HFFc6 (cell line): ENCODE results near the gene ANKRD11. TPM values are rescaled to one million over a fixed set of nuclear protein-coding genes. Genes with fewer than 3 reads are reported as not detected.
A peak's percentile ranks its signal among the peaks of the same experiment; 100 is the strongest.

Experiments used
- DNase-seq: peaks from one replicate; pipeline ENCODE4 v3.0.0-alpha.2; 2018
- H3K27ac Mint-ChIP-seq: 2 replicates; pipeline ENCODE4 v1.8.0; 2020; ENCODE audit warnings: mild to moderate bottlenecking, mixed read lengths
- H3K27me3 Mint-ChIP-seq: 2 replicates; pipeline ENCODE4 v1.8.0; 2021; ENCODE audit warnings: mild to moderate bottlenecking, moderate library complexity, mixed read lengths; ENCODE audit not compliant: insufficient read depth
- H3K36me3 Mint-ChIP-seq: 2 replicates; pipeline ENCODE4 v1.8.0; 2021; ENCODE audit warnings: low read depth, mixed read lengths
- H3K4me1 Mint-ChIP-seq: 2 replicates; pipeline ENCODE4 v1.8.0; 2020; ENCODE audit warnings: low read depth, mixed read lengths
- H3K4me3 Mint-ChIP-seq: 2 replicates; pipeline ENCODE4 v1.8.0; 2020; ENCODE audit warnings: mild to moderate bottlenecking, moderate library complexity, mixed read lengths
- H3K9me3 Mint-ChIP-seq: 2 replicates; pipeline ENCODE4 v1.8.0; 2020; ENCODE audit warnings: mild to moderate bottlenecking, mixed read lengths
- CTCF ChIP-seq: fragments of 200-600 bp; sonication (generic); IDR thresholded peaks from 2 replicates; pipeline ENCODE4 v1.5.0; 2021; ENCODE audit warnings: antibody characterized with exemption, mild to moderate bottlenecking
- total RNA-seq, 6 experiments: library from RNA; stranded (reverse); fragmentation: NEBNext Ultra II Directional; extraction: Animal tissue kit (Norgen Biotek cat#: 25700); gene quantifications; 2 replicates in 1 of 6; 3 replicates in 5 of 6; pipeline ENCODE4 v1.2.3, GENCODE V29; 2021

Gene ANKRD11
- total RNA-seq, 6 experiments from 2014 or later: 110 to 120 (median 116) TPM

DNA sequence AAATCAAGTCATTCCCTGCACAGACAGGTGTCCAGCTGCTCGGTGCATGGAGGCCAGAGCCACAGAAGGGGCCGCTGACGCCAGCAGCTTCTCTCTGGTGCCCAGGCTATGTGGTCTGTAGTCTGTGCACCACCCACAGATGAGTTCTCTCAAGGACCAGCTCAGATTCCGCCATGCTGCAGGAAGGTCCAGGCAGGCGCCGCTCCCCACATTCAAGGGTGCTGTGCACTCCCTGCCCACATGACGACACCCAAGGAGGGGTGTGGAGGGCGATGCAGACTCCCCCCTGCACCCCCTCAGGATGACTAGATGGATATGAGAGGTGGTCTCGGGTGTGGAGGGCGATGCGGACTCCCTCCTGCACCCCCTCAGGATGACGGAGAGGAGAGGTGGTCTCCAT is 119.0 kb downstream of the ANKRD11 start:
- no peak for TF ChIP-seq CTCF
- peaks cover 20% of the 10 kb centered on the region for H3K27me3 Mint-ChIP-seq
- H3K27ac Mint-ChIP-seq: peak overlapping the region; percentile 91; the same call in 1 of the 2 replicates
- no peak for DNase-seq
- no peak overlapping the region for H3K4me3 Mint-ChIP-seq
- peaks cover 8% of the 10 kb centered on the region for H3K9me3 Mint-ChIP-seq
- peaks cover 48% of the 10 kb centered on the region for H3K4me1 Mint-ChIP-seq
- peaks cover 24% of the 10 kb centered on the region for H3K36me3 Mint-ChIP-seq

DNA sequence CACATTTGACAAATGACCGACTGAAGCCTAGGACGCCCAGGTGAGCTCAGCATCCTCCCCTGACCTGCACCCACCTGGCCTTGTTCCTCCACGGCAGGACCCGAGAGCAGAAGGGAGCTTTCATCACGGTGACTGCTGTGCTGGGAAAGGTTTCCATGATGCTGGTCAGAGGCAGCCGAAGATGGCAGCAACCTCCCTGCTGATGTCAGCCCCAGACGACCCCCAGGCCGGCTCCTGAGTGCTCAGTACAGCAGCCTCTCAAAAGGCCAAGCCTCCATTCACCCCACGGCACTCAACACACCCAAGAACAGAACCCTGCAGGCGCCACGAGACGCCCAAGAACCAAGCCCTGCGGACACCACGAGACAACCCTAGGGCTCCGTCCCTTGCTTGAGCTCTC is 119.8 kb downstream of the ANKRD11 start:
- no peaks in the 10 kb centered on the region for H3K9me3 Mint-ChIP-seq
- no peak for DNase-seq
- no peak for TF ChIP-seq CTCF
- peak overlapping the region; percentile 91 for H3K27ac Mint-ChIP-seq
- H3K4me3 Mint-ChIP-seq: no peak overlapping the region
- H3K36me3 Mint-ChIP-seq: peaks cover 17% of the 10 kb centered on the region
- H3K4me1 Mint-ChIP-seq: peaks cover 55% of the 10 kb centered on the region
- peaks cover 20% of the 10 kb centered on the region for H3K27me3 Mint-ChIP-seq

GRCh38 chr16:89370081-89370511 is 120.3 kb downstream of the ANKRD11 start:
- Mint-ChIP-seq H3K4me3 (peak overlapping the region; percentile 61), H3K27me3 (peaks cover 20% of the 10 kb centered on the region), H3K4me1 (peaks cover 60% of the 10 kb centered on the region), H3K9me3 (no peaks in the 10 kb centered on the region), H3K27ac (peak overlapping the region; percentile 91), H3K36me3 (peaks cover 17% of the 10 kb centered on the region)
- no peak for TF ChIP-seq CTCF
- DNase-seq: peak; percentile 60

- Mint-ChIP-seq H3K27ac (peak overlapping the region; percentile 91), H3K27me3 (peaks cover 20% of the 10 kb centered on the region), H3K36me3 (peaks cover 13% of the 10 kb centered on the region), H3K4me3 (peak overlapping the region; percentile 61), H3K4me1 (peaks cover 63% of the 10 kb centered on the region), H3K9me3 (no peaks in the 10 kb centered on the region)
- TF ChIP-seq CTCF: no peak
- DNase-seq: no peak
These were observed 121.0 kb downstream of the ANKRD11 start for GRCh38 chr16:89369266-89369895.

DNA sequence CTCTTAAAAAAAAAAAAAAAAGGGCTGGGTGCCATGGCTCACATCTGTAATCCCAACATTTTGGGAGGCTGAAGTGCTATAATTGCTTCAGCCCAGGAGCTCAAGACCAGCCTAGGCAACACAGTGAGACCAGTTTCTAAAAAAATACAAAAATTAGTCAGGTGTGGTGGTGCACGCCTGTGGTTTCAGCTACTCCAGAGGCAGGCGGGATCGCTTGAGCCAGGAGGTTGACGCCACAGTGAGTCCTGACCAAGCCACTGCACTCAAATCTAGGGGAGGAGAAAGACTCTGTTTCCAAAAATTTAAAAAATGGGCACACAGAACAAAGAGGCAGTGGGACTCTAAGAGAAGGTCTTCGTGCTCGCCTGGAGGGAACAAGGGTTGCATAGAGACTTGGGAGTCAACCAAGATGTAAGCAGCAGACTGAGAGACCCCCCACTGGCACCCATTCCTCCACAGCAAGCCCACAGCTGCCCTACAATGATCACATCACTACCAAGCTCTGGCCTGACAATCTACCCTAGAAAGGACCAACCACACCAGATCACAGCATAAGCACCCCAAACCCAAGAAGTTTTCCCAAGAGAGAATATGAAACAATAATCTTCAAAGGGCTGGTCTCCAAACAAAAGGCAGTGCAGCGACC is 121.6 kb downstream of the ANKRD11 start:
- no peak for DNase-seq
- Mint-ChIP-seq H3K4me3 (no peak overlapping the region; the same call in 1 of the 2 replicates), H3K27ac (peak overlapping the region; percentile 91)

More for the DNA sequence above, 121.6 kb downstream of the ANKRD11 start:
- Mint-ChIP-seq H3K27me3 (peaks cover 20% of the 10 kb centered on the region), H3K9me3 (no peaks in the 10 kb centered on the region), H3K36me3 (peaks cover 13% of the 10 kb centered on the region), H3K4me1 (peaks cover 67% of the 10 kb centered on the region)
- no peak for TF ChIP-seq CTCF
